ENCODE measurements around the gene KCTD10. TPM values are rescaled to one million over a fixed set of nuclear protein-coding genes. Genes with fewer than 3 reads are reported as not detected.

Gene KCTD10
- total and polyA plus RNA-seq, 2 of the 13 experiments (the other 11 are each of a cell fraction or from before 2014, with no cell fraction given), result 6.9 to 25.4 TPM

DNA sequence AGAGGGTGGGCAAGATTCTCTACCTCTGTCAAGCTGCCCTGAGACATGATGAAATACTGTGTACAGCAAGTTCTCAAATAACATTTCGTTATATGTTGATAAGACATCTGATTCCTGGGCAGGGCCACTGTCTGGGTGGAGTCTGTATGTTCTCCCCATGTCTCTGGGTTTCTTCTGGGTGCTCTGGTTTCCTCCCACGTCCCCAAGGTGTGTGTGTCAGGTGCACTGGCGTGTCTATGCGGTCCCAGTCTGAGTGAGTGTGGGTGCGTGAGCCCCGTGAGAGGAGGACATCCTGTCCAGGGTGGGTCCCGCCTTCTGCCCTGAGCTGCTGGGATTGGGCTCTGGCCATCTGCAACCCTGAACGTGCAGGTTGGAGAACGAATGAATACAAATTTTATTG lies 29.6 kb downstream of the KCTD10 start:
- FAIRE-seq, result no peak
- no peak for DNase-seq (ENCODE audit: low spot score)
- TF ChIP-seq ZNF350 (CRISPR knock-in tag; IDR thresholded peaks at IDR 0.05; ENCODE audit: borderline replicate concordance, low read depth), result no peak
- TF ChIP-seq PHF8 (CRISPR knock-in tag; IDR thresholded peaks at IDR 0.05), result no peak
- no peak for TF ChIP-seq ZSCAN29 (CRISPR knock-in tag; conservative IDR thresholded peaks at IDR 0.05)
- TF ChIP-seq CREB1 (IDR thresholded peaks at IDR 0.05), result no peak
- TF ChIP-seq CREB1 (CRISPR knock-in tag; IDR thresholded peaks at IDR 0.05), result no peak
- no peak for TF ChIP-seq RBM39 (IDR thresholded peaks at IDR 0.05; ENCODE audit: low read depth, low read length, poor library complexity, severe bottlenecking)
- TF ChIP-seq HNRNPH1 (optimal IDR thresholded peaks at IDR 0.05; ENCODE audit: low read depth, low read length), result no peak
- TF ChIP-seq ZNF333 (CRISPR knock-in tag; IDR thresholded peaks at IDR 0.05; ENCODE audit: borderline replicate concordance), result no peak
- TF ChIP-seq ZNF549 (CRISPR knock-in tag; IDR thresholded peaks at IDR 0.05), result no peak
- no peak for TF ChIP-seq FOXO1 (CRISPR knock-in tag; IDR thresholded peaks at IDR 0.05)
- no peak for TF ChIP-seq SCMH1 (CRISPR knock-in tag; IDR thresholded peaks at IDR 0.05; ENCODE audit: borderline replicate concordance)
- no peak for TF ChIP-seq TRIM24 (CRISPR knock-in tag; IDR thresholded peaks at IDR 0.05)
- no peak for TF ChIP-seq ZNF570 (CRISPR knock-in tag; IDR thresholded peaks at IDR 0.05; ENCODE audit: borderline replicate concordance)
- no peak for TF ChIP-seq SYNCRIP (IDR thresholded peaks at IDR 0.05; ENCODE audit: insufficient read depth, low read depth, low read length)
- TF ChIP-seq ZBTB20 (CRISPR knock-in tag; IDR thresholded peaks at IDR 0.05; ENCODE audit: borderline replicate concordance, low read depth), result no peak
- Histone ChIP-seq H3K4me1 (ENCODE audit: insufficient read depth, low read length) (peaks cover 32% of the 10 kb centered on the region), H3K36me3 (replicated peaks in 1 of 2; ENCODE audit: control insufficient read depth in 1 of 2, insufficient read depth in 2 of 2, low read length in 2 of 2) (peaks cover 8 to 31% of the 10 kb centered on the region in 2 experiments), H3K4me2 (ENCODE audit: low read depth, low read length) (no peak overlapping the region), H4K20me1 (ENCODE audit: insufficient read depth, low read length) (no peaks in the 10 kb centered on the region), H3K79me2 (ENCODE audit: insufficient read depth, low read length) (no peaks in the 10 kb centered on the region), H3K27ac (ENCODE audit: extremely low read length, insufficient read depth, low read length) (no peak overlapping the region), H3K4me3 (replicated peaks in 1 of 3; ENCODE audit: insufficient read depth in 1 of 3, low read depth in 2 of 3, low read length in 3 of 3) (no peak overlapping the region), H3K9me3 (ENCODE audit: low read length) (no peaks in the 10 kb centered on the region), H2AFZ (ENCODE audit: low read length) (no peak overlapping the region), H3K9ac (ENCODE audit: insufficient read depth, low read depth, low read length) (no peak overlapping the region), H3K27me3 (ENCODE audit: control insufficient read depth in 1 of 2, insufficient read depth in 2 of 2, low read length in 2 of 2) (no peaks in the 10 kb centered on the region)
- POLR2A ChIA-PET, result no interaction called here
- 91% methylated on average over 9 of the region's 9 CpGs for WGBS (ENCODE audit: low lambda C conversion rate)
- intact Hi-C loops (cut with micrococcal nuclease; ENCODE audit: unreplicated experiment) (no loop called here), in situ Hi-C loops (cut with HindIII; ENCODE audit: extremely low pct_ligation_motif_present, low pct_unique_long_range_greater_than_20kb) (no loop called here)
- CTCF ChIA-PET (ENCODE audit: low intra/inter-chr PET ratio, low total read pairs), result no interaction called here
- BruUV-seq (replicated peaks), result no TSS peak
- ATAC-seq, result no peak

Data from HepG2 (cell line).